Measurements from ENCODE around the gene LRRFIP2.
"Not testable (repeated sequence)": the region's sequence is repeated elsewhere in the genome, so short reads cannot be mapped to it uniquely, and the experiment has no call there.

Gene LRRFIP2

GRCh38 chr3:37072892-37073291 lies 101.5 kb downstream of the LRRFIP2 start:
- no peak for DNase-seq

GRCh38 chr3:37071921-37072320 lies 102.5 kb downstream of the LRRFIP2 start:
- no peak for DNase-seq

- DNase-seq = no peak
These were observed 106.4 kb downstream of the LRRFIP2 start for GRCh38 chr3:37068031-37068430.

- no peak for DNase-seq
These were observed 106.8 kb downstream of the LRRFIP2 start for GRCh38 chr3:37067577-37067976.

- no peak for DNase-seq
These were observed 109.6 kb downstream of the LRRFIP2 start for GRCh38 chr3:37064747-37065146.

- DNase-seq = no peak
These were observed 116.3 kb downstream of the LRRFIP2 start for GRCh38 chr3:37058117-37058516.

- no peak for DNase-seq
These were observed 117.6 kb downstream of the LRRFIP2 start for GRCh38 chr3:37056826-37057225.

- DNase-seq = not testable (repeated sequence)
These were observed 119.3 kb downstream of the LRRFIP2 start for GRCh38 chr3:37055077-37055476.

GRCh38 chr3:37054370-37054769 lies 120.0 kb downstream of the LRRFIP2 start:
- DNase-seq = no peak

- DNase-seq = no peak
These were observed 120.6 kb downstream of the LRRFIP2 start for GRCh38 chr3:37053753-37054152.

- peak in 12 of 51 donors; percentile 1 to 37 (median 16) for DNase-seq
These were observed 121.0 kb downstream of the LRRFIP2 start for GRCh38 chr3:37053337-37053736.

GRCh38 chr3:37052860-37053259 lies 121.5 kb downstream of the LRRFIP2 start:
- DNase-seq = no peak

GRCh38 chr3:37050282-37050681 lies 124.1 kb downstream of the LRRFIP2 start:
- peak in 2 of 51 donors; percentile 14 to 19 for DNase-seq

- DNase-seq = not testable (repeated sequence)
These were observed 131.7 kb downstream of the LRRFIP2 start for GRCh38 chr3:37042712-37043111.

GRCh38 chr3:37041546-37042195 lies 132.7 kb downstream of the LRRFIP2 start:
- DNase-seq = no peak

GRCh38 chr3:37040231-37040630 lies 134.2 kb downstream of the LRRFIP2 start:
- no peak for DNase-seq

- no peak for DNase-seq
These were observed 135.1 kb downstream of the LRRFIP2 start for GRCh38 chr3:37039161-37039846.

GRCh38 chr3:37037352-37037751 lies 137.0 kb downstream of the LRRFIP2 start:
- no peak for DNase-seq

GRCh38 chr3:37032961-37033360 lies 141.4 kb downstream of the LRRFIP2 start:
- DNase-seq = peak in 3 of 51 donors; percentile 4 to 40 (median 29)

GRCh38 chr3:37031096-37031682 lies 143.2 kb downstream of the LRRFIP2 start:
- no peak for DNase-seq

- no peak for DNase-seq
These were observed 143.8 kb downstream of the LRRFIP2 start for GRCh38 chr3:37030588-37030987.

- DNase-seq = no peak
These were observed 144.7 kb downstream of the LRRFIP2 start for GRCh38 chr3:37029516-37030163.

Data from hypothalamus (tissue), 51 donors.